GM12891 (cell line): ENCODE measurements around the gene UNCX.

Source experiments
- PAX5 ChIP-seq: IDR thresholded peaks from 2 replicates; pipeline ENCODE4 v1.6.1; 2011; ENCODE audit warnings: low read length, moderate library complexity, mild to moderate bottlenecking; ENCODE audit not compliant: insufficient read depth, severe bottlenecking
- POLR2A ChIP-seq: IDR thresholded peaks from 2 replicates; pipeline ENCODE4 v1.6.1; 2011; ENCODE audit warnings: low read depth, low read length, control low read depth
- POLR2AphosphoS5 ChIP-seq: IDR thresholded peaks from 2 replicates; pipeline ENCODE4 v1.6.1; 2011; ENCODE audit warnings: low read depth, low read length, control low read depth
- SPI1 ChIP-seq: IDR thresholded peaks from 2 replicates; pipeline ENCODE4 v1.6.1; 2011; ENCODE audit warnings: low read depth, low read length, control low read depth
- TAF1 ChIP-seq: IDR thresholded peaks from 2 replicates; pipeline ENCODE4 v1.6.1; 2011; ENCODE audit warnings: low read depth, low read length, control low read depth

GRCh38 chr7:1196950-1197349 is 35.7 kb upstream of the UNCX start:
- no peak for TF ChIP-seq POLR2A
- no peak for TF ChIP-seq SPI1
- no peak for TF ChIP-seq POLR2AphosphoS5
- no peak for TF ChIP-seq TAF1
- no peak for TF ChIP-seq PAX5
